Thyroid gland (tissue), 4 donors: Measurements from ENCODE around the gene NFIA. TPM values are rescaled to one million over a fixed set of nuclear protein-coding genes. Genes with fewer than 3 reads are reported as not detected.
A peak's percentile ranks its signal among the peaks of the same experiment; 100 is the strongest.
"Not testable (repeated sequence)": the region's sequence is repeated elsewhere in the genome, so short reads cannot be mapped to it uniquely, and the experiment has no call there.

Source experiments
- DNase-seq, 2 donors: peaks; one replicate each; pipeline ENCODE4 v3.0.0-alpha.2; 2019
- H3K27ac ChIP-seq, 3 donors: fragments of 200-600 bp; sonication (generic); 1 replicate in 2 of 3; 2 replicates in 1 of 3; pipeline ENCODE4 v1.5.1; 2016 to 2019; ENCODE audit warnings: mild to moderate bottlenecking in 1 of 3, moderate library complexity in 1 of 3
- H3K27me3 ChIP-seq: fragments of 200-600 bp; sonication (generic); one replicate; pipeline ENCODE4 v1.5.1; 2019
- H3K36me3 ChIP-seq, 2 donors: fragments of 200-600 bp; sonication (generic); one replicate each; pipeline ENCODE4 v1.5.1; 2016 to 2019
- H3K4me1 ChIP-seq, 2 donors: fragments of 200-600 bp; sonication (generic); one replicate each; pipeline ENCODE4 v1.5.1; 2017 to 2019
- H3K4me3 ChIP-seq, 3 donors: fragments of 200-600 bp; sonication (generic); replicated peaks in 1 of 3; 1 replicate in 2 of 3; 2 replicates in 1 of 3; pipeline ENCODE4 v1.5.1; 2016; ENCODE audit warnings: mild to moderate bottlenecking in 1 of 3
- H3K9me3 ChIP-seq: fragments of 200-600 bp; sonication (generic); one replicate; pipeline ENCODE4 v1.5.1; 2017
- CTCF ChIP-seq, 6 experiments: fragments of 200-600 bp in 3 of 6; fragments of 450-650 bp in 3 of 6; sonication (generic) in 3 of 6; IDR thresholded peaks; one replicate each; pipeline ENCODE4 v1.5.1; 2016 to 2019; ENCODE audit warnings: antibody characterized with exemption in 6 of 6, mild to moderate bottlenecking in 2 of 6, inconsistent platforms in 1 of 6, moderate library complexity in 1 of 6
- POLR2A ChIP-seq, 2 donors: fragments of 450-650 bp; IDR thresholded peaks; one replicate each; pipeline ENCODE4 v1.6.1; 2017; ENCODE audit warnings: antibody characterized with exemption in 2 of 2, mild to moderate bottlenecking in 2 of 2, moderate library complexity in 1 of 2
- WGBS, 2 donors: methylation state at CpG; one replicate each; pipeline ENCODE4 v1.1.5; 2017; 5-methylcytosine and 5-hydroxymethylcytosine counted together
- intact Hi-C: fragments of 100-400 bp; cut with DNase I; formaldehyde crosslinking; loops from one replicate; pipeline ENCODE4 v1.15.1; 2023
- total RNA-seq, 4 donors: library from RNA; depleted of rRNA; stranded (reverse); fragments of >200 nt; gene quantifications; one replicate each; pipeline ENCODE4 v1.2.3, GENCODE V29; 2016

Gene NFIA
- total RNA-seq, 4 donors from 2014 or later: 105 to 149 (median 118) TPM

- Histone ChIP-seq H3K4me3 (no peak overlapping the region), H3K27ac (peak overlapping the region; percentile 51 to 64 (median 54)), H3K9me3 (no peaks in the 10 kb centered on the region), H3K36me3 (no peaks in the 10 kb centered on the region), H3K27me3 (no peaks in the 10 kb centered on the region), H3K4me1 (peaks cover 51 to 60% of the 10 kb centered on the region in 2 donors)
- intact Hi-C loops: no loop called here
- no peak for DNase-seq
- TF ChIP-seq POLR2A (IDR thresholded peaks at IDR 0.05): no peak
- no peak for TF ChIP-seq CTCF (IDR thresholded peaks at IDR 0.05)
- 80% methylated on average over 3 of the region's 3 CpGs for WGBS, 2 donors
Observed at GRCh38 chr1:61124696-61125095, 42.3 kb downstream of the NFIA start.

- intact Hi-C loops: no loop called here
- no peak for TF ChIP-seq CTCF (IDR thresholded peaks at IDR 0.05)
- no peak for TF ChIP-seq POLR2A (IDR thresholded peaks at IDR 0.05)
- DNase-seq: no peak
- WGBS, 2 donors: 51 to 52% methylated on average over 7 of the region's 7 CpGs
- H3K4me1 ChIP-seq: peaks cover 47 to 57% of the 10 kb centered on the region in 2 donors
- H3K36me3 ChIP-seq: no peaks in the 10 kb centered on the region
- no peaks in the 10 kb centered on the region for H3K9me3 ChIP-seq
- H3K27ac ChIP-seq: peak overlapping the region; percentile 51 to 64 (median 54)
- no peak overlapping the region for H3K4me3 ChIP-seq
- no peaks in the 10 kb centered on the region for H3K27me3 ChIP-seq
Observed at GRCh38 chr1:61125263-61125662, 42.9 kb downstream of the NFIA start.

GRCh38 chr1:61125895-61126294 lies 43.5 kb downstream of the NFIA start:
- Histone ChIP-seq H3K27ac (peak overlapping the region; percentile 51 to 64 (median 54)), H3K27me3 (no peaks in the 10 kb centered on the region), H3K4me3 (no peak overlapping the region), H3K4me1 (peaks cover 48 to 57% of the 10 kb centered on the region in 2 donors), H3K36me3 (no peaks in the 10 kb centered on the region), H3K9me3 (no peaks in the 10 kb centered on the region)
- no peak for DNase-seq
- 67 to 72% methylated on average over 3 of the region's 3 CpGs for WGBS, 2 donors
- intact Hi-C loops: no loop called here
- TF ChIP-seq POLR2A (IDR thresholded peaks at IDR 0.05) (no peak), CTCF (IDR thresholded peaks at IDR 0.05) (no peak)

- H3K9me3 ChIP-seq, H3K36me3 ChIP-seq, DNase-seq, H3K27me3 ChIP-seq, intact Hi-C loops, H3K27ac ChIP-seq, H3K4me3 ChIP-seq: not testable (repeated sequence)
- 98 to 99% methylated on average over 12 of the region's 12 CpGs for WGBS, 2 donors
- H3K4me1 ChIP-seq: peaks cover 46 to 56% of the 10 kb centered on the region in 2 donors
Observed at GRCh38 chr1:61126843-61127242, 44.5 kb downstream of the NFIA start.

- Histone ChIP-seq H3K36me3 (no peaks in the 10 kb centered on the region), H3K27ac (peak overlapping the region in 2 of 3 donors; percentile 1 to 30), H3K27me3 (no peaks in the 10 kb centered on the region), H3K9me3 (no peaks in the 10 kb centered on the region), H3K4me3 (no peak overlapping the region), H3K4me1 (peaks cover 51 to 62% of the 10 kb centered on the region in 2 donors)
- TF ChIP-seq POLR2A (IDR thresholded peaks at IDR 0.05): no peak
- intact Hi-C loops: no loop called here
- WGBS, 2 donors: 61 to 71% methylated on average over 6 of the region's 6 CpGs
- DNase-seq: no peak
Observed at GRCh38 chr1:61130338-61131000, 48.1 kb downstream of the NFIA start.

- Histone ChIP-seq H3K27ac (peak overlapping the region in 1 of 3 donors; percentile 60), H3K9me3 (no peaks in the 10 kb centered on the region), H3K4me3 (no peak overlapping the region), H3K27me3 (no peaks in the 10 kb centered on the region), H3K36me3 (no peaks in the 10 kb centered on the region), H3K4me1 (peaks cover 52 to 62% of the 10 kb centered on the region in 2 donors)
- DNase-seq: no peak
- intact Hi-C loops: no loop called here
- no peak for TF ChIP-seq POLR2A (IDR thresholded peaks at IDR 0.05)
Observed at GRCh38 chr1:61131248-61131647, 48.9 kb downstream of the NFIA start.
